ENCODE measurements around the gene RPL13A. TPM values are rescaled to one million over a fixed set of nuclear protein-coding genes. Genes with fewer than 3 reads are reported as not detected.
A peak's percentile ranks its signal among the peaks of the same experiment; 100 is the strongest.

Gene RPL13A
- total and polyA plus RNA-seq, 9 of the 15 experiments (the other 6 are each of a cell fraction or from before 2014, with no cell fraction given) = 1,744 to 5,482 (median 2,949) TPM

DNA sequence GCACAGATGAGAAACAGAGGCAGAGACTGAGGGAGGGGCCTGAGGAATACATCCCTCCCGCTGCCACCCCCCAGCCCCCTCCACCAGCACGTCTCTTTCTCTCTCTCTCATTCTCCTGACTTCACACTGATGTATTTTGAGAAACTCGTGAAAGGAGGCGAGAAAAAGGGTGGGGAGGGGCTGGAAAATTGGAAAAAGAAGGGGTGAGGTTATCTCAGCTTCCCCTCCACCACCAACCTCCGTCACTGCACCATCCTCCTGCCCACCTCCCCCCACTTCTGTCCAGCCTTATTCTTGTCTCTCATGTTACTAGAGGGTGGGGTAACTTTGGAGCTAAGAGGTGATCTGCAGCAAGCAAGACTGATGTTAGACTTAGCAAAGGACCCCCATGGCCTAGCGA is 47.6 kb upstream of the RPL13A start:
- no TSS peak for BruUV-seq (replicated peaks)
- 9% methylated on average over 4 of the region's 6 CpGs for WGBS (ENCODE audit: insufficient coverage, low coverage, missing lambda C conversion rate)
- Histone ChIP-seq H3K27me3 (ENCODE audit: control insufficient read depth in 2 of 2, insufficient read depth in 2 of 2, low read length in 2 of 2) (peaks cover 7 to 19% of the 10 kb centered on the region in 2 experiments; a peak in 4 of 5 replicates), H3K4me2 (ENCODE audit: insufficient read depth, low read length) (0 out of 2 replicates have a peak overlapping the region, but pooled peaks have one; percentile 3), H4K20me1 (replicated peaks; ENCODE audit: control insufficient read depth, insufficient read depth, low read length) (no peaks in the 10 kb centered on the region), H3K79me2 (ENCODE audit: control insufficient read depth, insufficient read depth, low read length) (no peaks in the 10 kb centered on the region), H3K27ac (ENCODE audit: extremely low read depth, low read depth, low read length) (no peak overlapping the region), H3K4me1 (replicated peaks in 1 of 2; ENCODE audit: control insufficient read depth in 2 of 2, insufficient read depth in 2 of 2, low read length in 2 of 2) (peaks cover 37 to 54% of the 10 kb centered on the region in 2 experiments), H2AFZ (ENCODE audit: low read depth, low read length) (no peak overlapping the region), H3K9me3 (replicated peaks; ENCODE audit: control insufficient read depth, insufficient read depth, low read depth, low read length) (no peaks in the 10 kb centered on the region), H3K9ac (ENCODE audit: insufficient read depth in 1 of 2, low read depth in 2 of 2, low read length in 2 of 2) (peak overlapping the region in 1 of 2 experiments; percentile 22; a peak in 1 of 4 replicates), H3K9me1 (ENCODE audit: control insufficient read depth, insufficient read depth, low read length) (no peaks in the 10 kb centered on the region), H3K4me3 (no peak overlapping the region), H3K36me3 (ENCODE audit: control insufficient read depth, insufficient read depth, low read length) (no peaks in the 10 kb centered on the region)
- no peak for DNase-seq (ENCODE audit: extremely low read depth in 1 of 4, low spot score in 3 of 4)
- ChIA-PET CTCF (ENCODE audit: low intra/inter-chr PET ratio) (no interaction called here), POLR2A (interaction anchor here (0.6 to 3.7 kb wide), 3 partner anchors 9 to 216 kb away, joined by 3 to 14 read pairs (median 3); no protein-coding TSS in a partner anchor)
- no peak for ATAC-seq
- intact Hi-C loops (cut with micrococcal nuclease) = loop anchor here (5.0 to 10.0 kb wide), 2 partner anchors 175 to 288 kb away; no protein-coding TSS in a partner anchor
- no peak for FAIRE-seq
- in situ Hi-C loops (cut with MboI) = loop anchor here (5.0 kb wide), 1 partner anchor 48 kb away; no protein-coding TSS in a partner anchor
- TF ChIP-seq, protein P1, sequence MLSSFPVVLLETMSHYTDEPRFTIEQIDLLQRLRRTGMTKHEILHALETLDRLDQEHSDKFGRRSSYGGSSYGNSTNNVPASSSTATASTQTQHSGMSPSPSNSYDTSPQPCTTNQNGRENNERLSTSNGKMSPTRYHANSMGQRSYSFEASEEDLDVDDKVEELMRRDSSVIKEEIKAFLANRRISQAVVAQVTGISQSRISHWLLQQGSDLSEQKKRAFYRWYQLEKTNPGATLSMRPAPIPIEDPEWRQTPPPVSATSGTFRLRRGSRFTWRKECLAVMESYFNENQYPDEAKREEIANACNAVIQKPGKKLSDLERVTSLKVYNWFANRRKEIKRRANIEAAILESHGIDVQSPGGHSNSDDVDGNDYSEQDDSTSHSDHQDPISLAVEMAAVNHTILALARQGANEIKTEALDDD (IDR thresholded peaks at IDR 0.05) = no peak
- TF ChIP-seq, protein P2, sequence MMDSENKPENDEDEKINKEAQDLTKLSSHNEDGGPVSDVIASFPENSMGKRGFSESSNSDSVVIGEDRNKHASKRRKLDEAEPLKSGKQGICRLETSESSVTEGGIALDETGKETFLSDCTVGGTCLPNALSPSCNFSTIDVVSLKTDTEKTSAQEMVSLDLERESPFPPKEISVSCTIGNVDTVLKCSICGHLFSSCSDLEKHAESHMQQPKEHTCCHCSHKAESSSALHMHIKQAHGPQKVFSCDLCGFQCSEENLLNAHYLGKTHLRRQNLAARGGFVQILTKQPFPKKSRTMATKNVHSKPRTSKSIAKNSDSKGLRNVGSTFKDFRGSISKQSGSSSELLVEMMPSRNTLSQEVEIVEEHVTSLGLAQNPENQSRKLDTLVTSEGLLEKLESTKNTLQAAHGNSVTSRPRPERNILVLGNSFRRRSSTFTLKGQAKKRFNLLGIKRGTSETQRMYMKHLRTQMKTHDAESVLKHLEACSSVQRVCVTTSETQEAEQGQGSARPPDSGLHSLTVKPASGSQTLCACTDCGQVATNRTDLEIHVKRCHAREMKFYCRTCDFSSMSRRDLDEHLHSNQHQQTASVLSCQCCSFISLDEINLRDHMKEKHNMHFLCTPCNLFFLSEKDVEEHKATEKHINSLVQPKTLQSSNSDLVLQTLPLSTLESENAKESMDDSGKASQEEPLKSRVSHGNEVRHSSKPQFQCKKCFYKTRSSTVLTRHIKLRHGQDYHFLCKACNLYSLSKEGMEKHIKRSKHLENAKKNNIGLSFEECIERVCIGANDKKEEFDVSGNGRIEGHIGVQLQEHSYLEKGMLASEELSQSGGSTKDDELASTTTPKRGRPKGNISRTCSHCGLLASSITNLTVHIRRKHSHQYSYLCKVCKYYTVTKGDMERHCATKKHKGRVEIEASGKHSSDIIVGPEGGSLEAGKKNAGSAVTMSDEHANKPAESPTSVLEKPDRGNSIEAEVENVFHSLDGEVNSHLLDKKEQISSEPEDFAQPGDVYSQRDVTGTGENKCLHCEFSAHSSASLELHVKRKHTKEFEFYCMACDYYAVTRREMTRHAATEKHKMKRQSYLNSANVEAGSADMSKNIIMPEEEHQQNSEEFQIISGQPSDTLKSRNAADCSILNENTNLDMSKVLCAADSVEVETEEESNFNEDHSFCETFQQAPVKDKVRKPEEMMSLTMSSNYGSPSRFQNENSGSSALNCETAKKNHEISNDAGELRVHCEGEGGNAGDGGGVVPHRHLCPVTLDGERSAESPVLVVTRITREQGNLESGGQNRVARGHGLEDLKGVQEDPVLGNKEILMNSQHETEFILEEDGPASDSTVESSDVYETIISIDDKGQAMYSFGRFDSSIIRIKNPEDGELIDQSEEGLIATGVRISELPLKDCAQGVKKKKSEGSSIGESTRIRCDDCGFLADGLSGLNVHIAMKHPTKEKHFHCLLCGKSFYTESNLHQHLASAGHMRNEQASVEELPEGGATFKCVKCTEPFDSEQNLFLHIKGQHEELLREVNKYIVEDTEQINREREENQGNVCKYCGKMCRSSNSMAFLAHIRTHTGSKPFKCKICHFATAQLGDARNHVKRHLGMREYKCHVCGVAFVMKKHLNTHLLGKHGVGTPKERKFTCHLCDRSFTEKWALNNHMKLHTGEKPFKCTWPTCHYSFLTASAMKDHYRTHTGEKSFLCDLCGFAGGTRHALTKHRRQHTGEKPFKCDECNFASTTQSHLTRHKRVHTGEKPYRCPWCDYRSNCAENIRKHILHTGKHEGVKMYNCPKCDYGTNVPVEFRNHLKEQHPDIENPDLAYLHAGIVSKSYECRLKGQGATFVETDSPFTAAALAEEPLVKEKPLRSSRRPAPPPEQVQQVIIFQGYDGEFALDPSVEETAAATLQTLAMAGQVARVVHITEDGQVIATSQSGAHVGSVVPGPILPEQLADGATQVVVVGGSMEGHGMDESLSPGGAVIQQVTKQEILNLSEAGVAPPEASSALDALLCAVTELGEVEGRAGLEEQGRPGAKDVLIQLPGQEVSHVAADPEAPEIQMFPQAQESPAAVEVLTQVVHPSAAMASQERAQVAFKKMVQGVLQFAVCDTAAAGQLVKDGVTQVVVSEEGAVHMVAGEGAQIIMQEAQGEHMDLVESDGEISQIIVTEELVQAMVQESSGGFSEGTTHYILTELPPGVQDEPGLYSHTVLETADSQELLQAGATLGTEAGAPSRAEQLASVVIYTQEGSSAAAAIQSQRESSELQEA (IDR thresholded peaks at IDR 0.05; ENCODE audit: low read depth) = no peak
- TF ChIP-seq NFIX (CRISPR knock-in tag; IDR thresholded peaks at IDR 0.05; ENCODE audit: low read depth) (no peak), MYNN (IDR thresholded peaks at IDR 0.05) (no peak), MYNN (CRISPR knock-in tag; IDR thresholded peaks at IDR 0.05) (no peak), ZNF766 (CRISPR knock-in tag; conservative IDR thresholded peaks at IDR 0.05) (no peak), NFRKB (IDR thresholded peaks at IDR 0.05; ENCODE audit: low read depth) (no peak), ZBTB34 (CRISPR knock-in tag; IDR thresholded peaks at IDR 0.05) (no peak)
- TF ChIP-seq, protein P3, sequence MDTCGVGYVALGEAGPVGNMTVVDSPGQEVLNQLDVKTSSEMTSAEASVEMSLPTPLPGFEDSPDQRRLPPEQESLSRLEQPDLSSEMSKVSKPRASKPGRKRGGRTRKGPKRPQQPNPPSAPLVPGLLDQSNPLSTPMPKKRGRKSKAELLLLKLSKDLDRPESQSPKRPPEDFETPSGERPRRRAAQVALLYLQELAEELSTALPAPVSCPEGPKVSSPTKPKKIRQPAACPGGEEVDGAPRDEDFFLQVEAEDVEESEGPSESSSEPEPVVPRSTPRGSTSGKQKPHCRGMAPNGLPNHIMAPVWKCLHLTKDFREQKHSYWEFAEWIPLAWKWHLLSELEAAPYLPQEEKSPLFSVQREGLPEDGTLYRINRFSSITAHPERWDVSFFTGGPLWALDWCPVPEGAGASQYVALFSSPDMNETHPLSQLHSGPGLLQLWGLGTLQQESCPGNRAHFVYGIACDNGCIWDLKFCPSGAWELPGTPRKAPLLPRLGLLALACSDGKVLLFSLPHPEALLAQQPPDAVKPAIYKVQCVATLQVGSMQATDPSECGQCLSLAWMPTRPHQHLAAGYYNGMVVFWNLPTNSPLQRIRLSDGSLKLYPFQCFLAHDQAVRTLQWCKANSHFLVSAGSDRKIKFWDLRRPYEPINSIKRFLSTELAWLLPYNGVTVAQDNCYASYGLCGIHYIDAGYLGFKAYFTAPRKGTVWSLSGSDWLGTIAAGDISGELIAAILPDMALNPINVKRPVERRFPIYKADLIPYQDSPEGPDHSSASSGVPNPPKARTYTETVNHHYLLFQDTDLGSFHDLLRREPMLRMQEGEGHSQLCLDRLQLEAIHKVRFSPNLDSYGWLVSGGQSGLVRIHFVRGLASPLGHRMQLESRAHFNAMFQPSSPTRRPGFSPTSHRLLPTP (IDR thresholded peaks at IDR 0.05; ENCODE audit: borderline replicate concordance, extremely low read depth, insufficient read length) = no peak
